Neural cell (in vitro differentiated cells): ENCODE results near the gene DDX31.

Source experiments
- POLR2AphosphoS5 ChIP-seq: IDR thresholded peaks from 2 replicates; pipeline ENCODE4 v1.6.1; 2012
- TF ChIP-seq, protein P1 (sequence below): fragments of 450-650 bp; IDR thresholded peaks from 2 replicates; pipeline ENCODE4 v1.5.1; 2014; ENCODE audit warnings: antibody characterized with exemption, mild to moderate bottlenecking, moderate library complexity; ENCODE audit not compliant: poor library complexity, severe bottlenecking
- TF ChIP-seq, protein P2 (sequence below): IDR thresholded peaks from 2 replicates; pipeline ENCODE4 v1.6.1; 2012; ENCODE audit warnings: borderline replicate concordance

DNA sequence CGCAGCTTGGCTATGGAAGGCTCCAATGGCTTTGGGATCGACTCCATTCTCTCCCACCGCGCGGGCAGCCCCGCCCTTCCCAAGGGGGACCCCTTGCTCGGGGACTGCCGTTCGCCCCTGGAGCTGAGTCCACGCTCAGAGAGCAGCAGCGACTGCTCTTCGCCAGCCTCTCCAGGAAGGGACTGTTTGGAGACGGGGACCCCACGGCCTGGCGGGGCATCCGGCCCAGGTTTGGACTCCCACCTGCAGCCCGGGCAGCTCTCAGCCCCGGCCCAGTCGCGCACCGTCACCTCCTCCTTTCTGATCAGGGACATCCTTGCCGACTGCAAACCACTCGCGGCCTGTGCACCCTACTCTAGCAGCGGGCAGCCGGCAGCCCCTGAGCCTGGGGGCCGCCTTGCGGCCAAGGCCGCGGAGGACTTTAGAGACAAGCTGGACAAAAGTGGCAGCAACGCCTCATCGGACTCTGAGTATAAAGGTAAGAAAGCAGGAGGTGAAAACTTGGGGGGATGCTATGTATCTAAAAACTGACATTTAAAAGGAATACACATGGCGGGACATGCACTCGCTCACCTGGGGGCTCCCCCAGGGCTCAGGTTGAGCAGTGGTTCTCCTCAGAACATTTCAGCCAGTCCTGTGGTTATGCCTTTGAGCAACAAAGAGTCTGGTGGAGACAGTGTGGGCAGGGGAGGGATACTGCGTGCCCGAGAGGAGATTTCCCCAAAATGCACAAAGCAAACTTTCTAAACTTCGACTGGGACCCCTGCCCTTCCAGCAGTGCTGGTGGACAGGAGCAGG is 86.8 kb downstream of the DDX31 start:
- TF ChIP-seq, protein P1, sequence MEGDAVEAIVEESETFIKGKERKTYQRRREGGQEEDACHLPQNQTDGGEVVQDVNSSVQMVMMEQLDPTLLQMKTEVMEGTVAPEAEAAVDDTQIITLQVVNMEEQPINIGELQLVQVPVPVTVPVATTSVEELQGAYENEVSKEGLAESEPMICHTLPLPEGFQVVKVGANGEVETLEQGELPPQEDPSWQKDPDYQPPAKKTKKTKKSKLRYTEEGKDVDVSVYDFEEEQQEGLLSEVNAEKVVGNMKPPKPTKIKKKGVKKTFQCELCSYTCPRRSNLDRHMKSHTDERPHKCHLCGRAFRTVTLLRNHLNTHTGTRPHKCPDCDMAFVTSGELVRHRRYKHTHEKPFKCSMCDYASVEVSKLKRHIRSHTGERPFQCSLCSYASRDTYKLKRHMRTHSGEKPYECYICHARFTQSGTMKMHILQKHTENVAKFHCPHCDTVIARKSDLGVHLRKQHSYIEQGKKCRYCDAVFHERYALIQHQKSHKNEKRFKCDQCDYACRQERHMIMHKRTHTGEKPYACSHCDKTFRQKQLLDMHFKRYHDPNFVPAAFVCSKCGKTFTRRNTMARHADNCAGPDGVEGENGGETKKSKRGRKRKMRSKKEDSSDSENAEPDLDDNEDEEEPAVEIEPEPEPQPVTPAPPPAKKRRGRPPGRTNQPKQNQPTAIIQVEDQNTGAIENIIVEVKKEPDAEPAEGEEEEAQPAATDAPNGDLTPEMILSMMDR = no peak
- TF ChIP-seq, protein P2, sequence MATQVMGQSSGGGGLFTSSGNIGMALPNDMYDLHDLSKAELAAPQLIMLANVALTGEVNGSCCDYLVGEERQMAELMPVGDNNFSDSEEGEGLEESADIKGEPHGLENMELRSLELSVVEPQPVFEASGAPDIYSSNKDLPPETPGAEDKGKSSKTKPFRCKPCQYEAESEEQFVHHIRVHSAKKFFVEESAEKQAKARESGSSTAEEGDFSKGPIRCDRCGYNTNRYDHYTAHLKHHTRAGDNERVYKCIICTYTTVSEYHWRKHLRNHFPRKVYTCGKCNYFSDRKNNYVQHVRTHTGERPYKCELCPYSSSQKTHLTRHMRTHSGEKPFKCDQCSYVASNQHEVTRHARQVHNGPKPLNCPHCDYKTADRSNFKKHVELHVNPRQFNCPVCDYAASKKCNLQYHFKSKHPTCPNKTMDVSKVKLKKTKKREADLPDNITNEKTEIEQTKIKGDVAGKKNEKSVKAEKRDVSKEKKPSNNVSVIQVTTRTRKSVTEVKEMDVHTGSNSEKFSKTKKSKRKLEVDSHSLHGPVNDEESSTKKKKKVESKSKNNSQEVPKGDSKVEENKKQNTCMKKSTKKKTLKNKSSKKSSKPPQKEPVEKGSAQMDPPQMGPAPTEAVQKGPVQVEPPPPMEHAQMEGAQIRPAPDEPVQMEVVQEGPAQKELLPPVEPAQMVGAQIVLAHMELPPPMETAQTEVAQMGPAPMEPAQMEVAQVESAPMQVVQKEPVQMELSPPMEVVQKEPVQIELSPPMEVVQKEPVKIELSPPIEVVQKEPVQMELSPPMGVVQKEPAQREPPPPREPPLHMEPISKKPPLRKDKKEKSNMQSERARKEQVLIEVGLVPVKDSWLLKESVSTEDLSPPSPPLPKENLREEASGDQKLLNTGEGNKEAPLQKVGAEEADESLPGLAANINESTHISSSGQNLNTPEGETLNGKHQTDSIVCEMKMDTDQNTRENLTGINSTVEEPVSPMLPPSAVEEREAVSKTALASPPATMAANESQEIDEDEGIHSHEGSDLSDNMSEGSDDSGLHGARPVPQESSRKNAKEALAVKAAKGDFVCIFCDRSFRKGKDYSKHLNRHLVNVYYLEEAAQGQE = no peak
- no peak for TF ChIP-seq POLR2AphosphoS5
